ENCODE results near the gene OCEL1.

OCEL1 gene

DNA sequence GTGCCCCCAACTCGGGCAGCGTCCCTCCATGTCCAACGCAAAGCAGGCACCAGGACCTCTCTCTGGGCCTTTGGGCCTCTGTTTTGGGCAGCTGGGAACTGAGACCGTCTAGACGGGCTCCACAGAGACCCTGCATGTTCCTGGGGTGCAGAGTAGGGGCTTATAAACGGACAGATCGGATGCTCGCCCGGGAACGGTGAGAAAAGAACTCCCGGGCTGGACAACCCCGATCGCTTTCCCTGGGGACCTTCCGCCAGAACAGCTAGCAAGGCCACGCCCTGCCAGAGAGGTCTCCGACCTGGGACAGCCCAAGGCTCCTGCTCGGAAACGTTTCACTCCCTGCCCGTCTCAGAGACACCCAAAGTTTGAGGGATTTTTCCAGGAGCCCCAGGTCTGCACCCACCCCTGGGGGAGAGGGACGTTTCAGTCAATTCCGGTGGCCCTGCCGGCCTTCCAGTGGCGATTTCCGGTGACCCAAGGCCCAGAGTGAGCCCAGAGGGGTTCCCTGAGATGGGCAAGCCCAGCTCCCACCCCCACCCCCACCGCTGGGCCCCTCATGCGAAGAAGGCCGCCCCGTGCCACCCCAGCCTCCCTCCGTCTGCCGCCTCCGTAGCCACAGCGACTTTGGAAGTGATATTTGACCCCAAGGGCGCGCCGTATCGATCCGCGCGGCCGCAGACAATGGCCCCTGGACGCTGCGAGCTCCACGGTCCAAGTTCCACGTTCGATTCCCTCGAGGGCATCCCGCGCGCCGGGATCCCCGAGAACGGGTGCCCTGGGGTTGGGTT, 18.0 kb downstream of the OCEL1 start (continued):
- TF ChIP-seq ZNF350 (tag by site-specific recombination; IDR thresholded peaks at IDR 0.05) = no peak
- no peak for TF ChIP-seq ZNF16 (tag by site-specific recombination; IDR thresholded peaks at IDR 0.05; ENCODE audit: low read depth)
- no peak for TF ChIP-seq TCF7L2 (IDR thresholded peaks at IDR 0.05; ENCODE audit: borderline replicate concordance, low read depth, low read length)
- TF ChIP-seq, protein P1, sequence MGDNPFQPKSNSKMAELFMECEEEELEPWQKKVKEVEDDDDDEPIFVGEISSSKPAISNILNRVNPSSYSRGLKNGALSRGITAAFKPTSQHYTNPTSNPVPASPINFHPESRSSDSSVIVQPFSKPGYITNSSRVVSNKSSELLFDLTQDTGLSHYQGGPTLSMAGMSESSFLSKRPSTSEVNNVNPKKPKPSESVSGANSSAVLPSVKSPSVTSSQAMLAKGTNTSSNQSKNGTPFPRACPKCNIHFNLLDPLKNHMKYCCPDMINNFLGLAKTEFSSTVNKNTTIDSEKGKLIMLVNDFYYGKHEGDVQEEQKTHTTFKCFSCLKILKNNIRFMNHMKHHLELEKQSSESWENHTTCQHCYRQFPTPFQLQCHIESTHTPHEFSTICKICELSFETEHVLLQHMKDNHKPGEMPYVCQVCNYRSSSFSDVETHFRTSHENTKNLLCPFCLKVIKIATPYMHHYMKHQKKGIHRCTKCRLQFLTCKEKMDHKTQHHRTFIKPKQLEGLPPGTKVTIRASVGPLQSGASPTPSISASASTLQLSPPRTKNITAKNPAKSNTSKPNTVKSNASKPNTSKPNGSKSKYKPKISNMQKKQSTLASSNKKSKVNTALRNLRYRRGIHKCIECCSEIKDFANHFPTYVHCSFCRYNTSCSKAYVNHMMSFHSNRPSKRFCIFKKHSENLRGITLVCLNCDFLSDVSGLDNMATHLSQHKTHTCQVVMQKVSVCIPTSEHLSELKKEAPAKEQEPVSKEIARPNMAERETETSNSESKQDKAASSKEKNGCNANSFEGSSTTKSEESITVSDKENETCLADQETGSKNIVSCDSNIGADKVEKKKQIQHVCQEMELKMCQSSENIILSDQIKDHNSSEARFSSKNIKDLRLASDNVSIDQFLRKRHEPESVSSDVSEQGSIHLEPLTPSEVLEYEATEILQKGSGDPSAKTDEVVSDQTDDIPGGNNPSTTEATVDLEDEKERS (tag by site-specific recombination; IDR thresholded peaks at IDR 0.05) = no peak
- TF ChIP-seq ZNF10 (tag by site-specific recombination; IDR thresholded peaks at IDR 0.05) = no peak
- TF ChIP-seq ZNF629 (tag by site-specific recombination; IDR thresholded peaks at IDR 0.05) = no peak
- no peak for TF ChIP-seq ZNF366 (tag by site-specific recombination; conservative IDR thresholded peaks at IDR 0.05)
- TF ChIP-seq ZNF624 (tag by site-specific recombination; IDR thresholded peaks at IDR 0.05) = no peak
- TF ChIP-seq ZNF48 (tag by site-specific recombination; IDR thresholded peaks at IDR 0.05) = no peak
- 0 out of 2 replicates have a peak, but pooled peaks have one; percentile 40 for TF ChIP-seq ZEB2 (tag by site-specific recombination; IDR thresholded peaks at IDR 0.05)
- no peak for TF ChIP-seq ZNF626 (tag by site-specific recombination; IDR thresholded peaks at IDR 0.05)
- peak; percentile 43; the same call in 1 of the 2 replicates for TF ChIP-seq ZFHX2 (tag by site-specific recombination; conservative IDR thresholded peaks at IDR 0.05)
- TF ChIP-seq SCRT2 (tag by site-specific recombination; IDR thresholded peaks at IDR 0.05) = no peak
- TF ChIP-seq, protein P2, sequence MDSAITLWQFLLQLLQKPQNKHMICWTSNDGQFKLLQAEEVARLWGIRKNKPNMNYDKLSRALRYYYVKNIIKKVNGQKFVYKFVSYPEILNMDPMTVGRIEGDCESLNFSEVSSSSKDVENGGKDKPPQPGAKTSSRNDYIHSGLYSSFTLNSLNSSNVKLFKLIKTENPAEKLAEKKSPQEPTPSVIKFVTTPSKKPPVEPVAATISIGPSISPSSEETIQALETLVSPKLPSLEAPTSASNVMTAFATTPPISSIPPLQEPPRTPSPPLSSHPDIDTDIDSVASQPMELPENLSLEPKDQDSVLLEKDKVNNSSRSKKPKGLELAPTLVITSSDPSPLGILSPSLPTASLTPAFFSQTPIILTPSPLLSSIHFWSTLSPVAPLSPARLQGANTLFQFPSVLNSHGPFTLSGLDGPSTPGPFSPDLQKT (IDR thresholded peaks at IDR 0.05; ENCODE audit: borderline replicate concordance, low read depth, low read length) = no peak
- TF ChIP-seq ZBTB1 (tag by site-specific recombination; IDR thresholded peaks at IDR 0.05) = no peak
- no peak for TF ChIP-seq ZNF354C (tag by site-specific recombination; IDR thresholded peaks at IDR 0.05; ENCODE audit: borderline replicate concordance, low read depth)
- no peak for TF ChIP-seq ZNF146 (tag by site-specific recombination; IDR thresholded peaks at IDR 0.05)
- TF ChIP-seq, protein P3, sequence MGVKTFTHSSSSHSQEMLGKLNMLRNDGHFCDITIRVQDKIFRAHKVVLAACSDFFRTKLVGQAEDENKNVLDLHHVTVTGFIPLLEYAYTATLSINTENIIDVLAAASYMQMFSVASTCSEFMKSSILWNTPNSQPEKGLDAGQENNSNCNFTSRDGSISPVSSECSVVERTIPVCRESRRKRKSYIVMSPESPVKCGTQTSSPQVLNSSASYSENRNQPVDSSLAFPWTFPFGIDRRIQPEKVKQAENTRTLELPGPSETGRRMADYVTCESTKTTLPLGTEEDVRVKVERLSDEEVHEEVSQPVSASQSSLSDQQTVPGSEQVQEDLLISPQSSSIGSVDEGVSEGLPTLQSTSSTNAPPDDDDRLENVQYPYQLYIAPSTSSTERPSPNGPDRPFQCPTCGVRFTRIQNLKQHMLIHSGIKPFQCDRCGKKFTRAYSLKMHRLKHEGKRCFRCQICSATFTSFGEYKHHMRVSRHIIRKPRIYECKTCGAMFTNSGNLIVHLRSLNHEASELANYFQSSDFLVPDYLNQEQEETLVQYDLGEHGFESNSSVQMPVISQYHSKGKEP (tag by site-specific recombination; IDR thresholded peaks at IDR 0.05) = no peak
- no peak for TF ChIP-seq ZNF530 (tag by site-specific recombination; IDR thresholded peaks at IDR 0.05; ENCODE audit: low read depth)
- TF ChIP-seq, protein P4, sequence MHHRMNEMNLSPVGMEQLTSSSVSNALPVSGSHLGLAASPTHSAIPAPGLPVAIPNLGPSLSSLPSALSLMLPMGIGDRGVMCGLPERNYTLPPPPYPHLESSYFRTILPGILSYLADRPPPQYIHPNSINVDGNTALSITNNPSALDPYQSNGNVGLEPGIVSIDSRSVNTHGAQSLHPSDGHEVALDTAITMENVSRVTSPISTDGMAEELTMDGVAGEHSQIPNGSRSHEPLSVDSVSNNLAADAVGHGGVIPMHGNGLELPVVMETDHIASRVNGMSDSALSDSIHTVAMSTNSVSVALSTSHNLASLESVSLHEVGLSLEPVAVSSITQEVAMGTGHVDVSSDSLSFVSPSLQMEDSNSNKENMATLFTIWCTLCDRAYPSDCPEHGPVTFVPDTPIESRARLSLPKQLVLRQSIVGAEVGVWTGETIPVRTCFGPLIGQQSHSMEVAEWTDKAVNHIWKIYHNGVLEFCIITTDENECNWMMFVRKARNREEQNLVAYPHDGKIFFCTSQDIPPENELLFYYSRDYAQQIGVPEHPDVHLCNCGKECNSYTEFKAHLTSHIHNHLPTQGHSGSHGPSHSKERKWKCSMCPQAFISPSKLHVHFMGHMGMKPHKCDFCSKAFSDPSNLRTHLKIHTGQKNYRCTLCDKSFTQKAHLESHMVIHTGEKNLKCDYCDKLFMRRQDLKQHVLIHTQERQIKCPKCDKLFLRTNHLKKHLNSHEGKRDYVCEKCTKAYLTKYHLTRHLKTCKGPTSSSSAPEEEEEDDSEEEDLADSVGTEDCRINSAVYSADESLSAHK (tag by site-specific recombination; IDR thresholded peaks at IDR 0.05) = no peak
- TF ChIP-seq, protein P5, sequence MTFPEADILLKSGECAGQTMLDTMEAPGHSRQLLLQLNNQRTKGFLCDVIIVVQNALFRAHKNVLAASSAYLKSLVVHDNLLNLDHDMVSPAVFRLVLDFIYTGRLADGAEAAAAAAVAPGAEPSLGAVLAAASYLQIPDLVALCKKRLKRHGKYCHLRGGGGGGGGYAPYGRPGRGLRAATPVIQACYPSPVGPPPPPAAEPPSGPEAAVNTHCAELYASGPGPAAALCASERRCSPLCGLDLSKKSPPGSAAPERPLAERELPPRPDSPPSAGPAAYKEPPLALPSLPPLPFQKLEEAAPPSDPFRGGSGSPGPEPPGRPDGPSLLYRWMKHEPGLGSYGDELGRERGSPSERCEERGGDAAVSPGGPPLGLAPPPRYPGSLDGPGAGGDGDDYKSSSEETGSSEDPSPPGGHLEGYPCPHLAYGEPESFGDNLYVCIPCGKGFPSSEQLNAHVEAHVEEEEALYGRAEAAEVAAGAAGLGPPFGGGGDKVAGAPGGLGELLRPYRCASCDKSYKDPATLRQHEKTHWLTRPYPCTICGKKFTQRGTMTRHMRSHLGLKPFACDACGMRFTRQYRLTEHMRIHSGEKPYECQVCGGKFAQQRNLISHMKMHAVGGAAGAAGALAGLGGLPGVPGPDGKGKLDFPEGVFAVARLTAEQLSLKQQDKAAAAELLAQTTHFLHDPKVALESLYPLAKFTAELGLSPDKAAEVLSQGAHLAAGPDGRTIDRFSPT (tag by site-specific recombination; IDR thresholded peaks at IDR 0.05) = 0 out of 2 replicates have a peak, but pooled peaks have one; percentile 42
- TF ChIP-seq KLF8 (tag by site-specific recombination; IDR thresholded peaks at IDR 0.05) = no peak
- TF ChIP-seq ZNF140 (tag by site-specific recombination; IDR thresholded peaks at IDR 0.05) = no peak
- TF ChIP-seq, protein P6, sequence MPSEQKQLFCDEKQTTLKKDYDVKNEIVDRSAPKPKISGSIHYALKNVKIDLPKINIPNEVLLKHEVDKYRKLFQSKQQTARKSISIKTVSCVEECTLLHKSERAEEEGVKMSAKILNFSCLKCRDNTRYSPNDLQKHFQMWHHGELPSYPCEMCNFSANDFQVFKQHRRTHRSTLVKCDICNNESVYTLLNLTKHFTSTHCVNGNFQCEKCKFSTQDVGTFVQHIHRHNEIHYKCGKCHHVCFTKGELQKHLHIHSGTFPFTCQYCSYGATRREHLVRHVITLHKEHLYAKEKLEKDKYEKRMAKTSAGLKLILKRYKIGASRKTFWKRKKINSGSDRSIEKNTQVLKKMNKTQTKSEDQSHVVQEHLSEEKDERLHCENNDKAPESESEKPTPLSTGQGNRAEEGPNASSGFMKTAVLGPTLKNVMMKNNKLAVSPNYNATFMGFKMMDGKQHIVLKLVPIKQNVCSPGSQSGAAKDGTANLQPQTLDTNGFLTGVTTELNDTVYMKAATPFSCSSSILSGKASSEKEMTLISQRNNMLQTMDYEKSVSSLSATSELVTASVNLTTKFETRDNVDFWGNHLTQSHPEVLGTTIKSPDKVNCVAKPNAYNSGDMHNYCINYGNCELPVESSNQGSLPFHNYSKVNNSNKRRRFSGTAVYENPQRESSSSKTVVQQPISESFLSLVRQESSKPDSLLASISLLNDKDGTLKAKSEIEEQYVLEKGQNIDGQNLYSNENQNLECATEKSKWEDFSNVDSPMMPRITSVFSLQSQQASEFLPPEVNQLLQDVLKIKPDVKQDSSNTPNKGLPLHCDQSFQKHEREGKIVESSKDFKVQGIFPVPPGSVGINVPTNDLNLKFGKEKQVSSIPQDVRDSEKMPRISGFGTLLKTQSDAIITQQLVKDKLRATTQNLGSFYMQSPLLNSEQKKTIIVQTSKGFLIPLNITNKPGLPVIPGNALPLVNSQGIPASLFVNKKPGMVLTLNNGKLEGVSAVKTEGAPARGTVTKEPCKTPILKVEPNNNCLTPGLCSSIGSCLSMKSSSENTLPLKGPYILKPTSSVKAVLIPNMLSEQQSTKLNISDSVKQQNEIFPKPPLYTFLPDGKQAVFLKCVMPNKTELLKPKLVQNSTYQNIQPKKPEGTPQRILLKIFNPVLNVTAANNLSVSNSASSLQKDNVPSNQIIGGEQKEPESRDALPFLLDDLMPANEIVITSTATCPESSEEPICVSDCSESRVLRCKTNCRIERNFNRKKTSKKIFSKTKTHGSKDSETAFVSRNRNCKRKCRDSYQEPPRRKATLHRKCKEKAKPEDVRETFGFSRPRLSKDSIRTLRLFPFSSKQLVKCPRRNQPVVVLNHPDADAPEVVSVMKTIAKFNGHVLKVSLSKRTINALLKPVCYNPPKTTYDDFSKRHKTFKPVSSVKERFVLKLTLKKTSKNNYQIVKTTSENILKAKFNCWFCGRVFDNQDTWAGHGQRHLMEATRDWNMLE (tag by site-specific recombination; conservative IDR thresholded peaks at IDR 0.05; ENCODE audit: low read depth) = no peak

Measured in HEK293 (cell line).